KG1 (cell line): ENCODE results near the gene FNDC10.

Experiments
- DNase-seq: peaks from one replicate; lab custom pipeline; 2025; lab: John Stamatoyannopoulos, UW

FNDC10 gene

GRCh38 chr1:1627829-1628753, 28.2 kb upstream of the FNDC10 start:
- no peak for DNase-seq

GRCh38 chr1:1627261-1627828, 27.4 kb upstream of the FNDC10 start:
- DNase-seq: no peak

GRCh38 chr1:1626207-1627141, 26.5 kb upstream of the FNDC10 start:
- no peak for DNase-seq

- DNase-seq: no peak
These were observed 25.9 kb upstream of the FNDC10 start for GRCh38 chr1:1625824-1626206.

- DNase-seq: no peak
These were observed 25.5 kb upstream of the FNDC10 start for GRCh38 chr1:1625404-1625775.

- DNase-seq: no peak
These were observed 24.8 kb upstream of the FNDC10 start for GRCh38 chr1:1624443-1625403.

GRCh38 chr1:1623631-1624442, 23.9 kb upstream of the FNDC10 start:
- DNase-seq: no peak

- DNase-seq: no peak
These were observed 23.3 kb upstream of the FNDC10 start for GRCh38 chr1:1623181-1623630.

GRCh38 chr1:1622788-1623094, 22.8 kb upstream of the FNDC10 start:
- DNase-seq: no peak

- DNase-seq: no peak
These were observed 22.3 kb upstream of the FNDC10 start for GRCh38 chr1:1622010-1622787.

- DNase-seq: no peak
These were observed 21.5 kb upstream of the FNDC10 start for GRCh38 chr1:1621173-1622009.

GRCh38 chr1:1620433-1621139, 20.7 kb upstream of the FNDC10 start:
- DNase-seq: no peak

GRCh38 chr1:1619917-1620361, 20.0 kb upstream of the FNDC10 start:
- DNase-seq: no peak

- no peak for DNase-seq
These were observed 18.6 kb upstream of the FNDC10 start for GRCh38 chr1:1618396-1619068.

GRCh38 chr1:1617925-1618324, 18.0 kb upstream of the FNDC10 start:
- DNase-seq: no peak

GRCh38 chr1:1617516-1617915, 17.6 kb upstream of the FNDC10 start:
- no peak for DNase-seq

- DNase-seq: no peak
These were observed 16.9 kb upstream of the FNDC10 start for GRCh38 chr1:1616838-1617237.
